GM18498 (cell line): ENCODE data around the gene GALNT18.

Experiments
- ATAC-seq: cut with Tn5 transposase; IDR thresholded peaks from one replicate; pipeline ENCODE4 v1.9.1; 2021; ENCODE audit warnings: mild to moderate bottlenecking, moderate library complexity; ENCODE audit not compliant: unreplicated experiment

Gene GALNT18

GRCh38 chr11:11391796-11392463, 229.9 kb downstream of the GALNT18 start:
- no peak for ATAC-seq

GRCh38 chr11:11391169-11391568, 230.6 kb downstream of the GALNT18 start:
- no peak for ATAC-seq

- no peak for ATAC-seq
These were observed 231.6 kb downstream of the GALNT18 start for GRCh38 chr11:11390068-11390771.

- ATAC-seq: no peak
These were observed 232.6 kb downstream of the GALNT18 start for GRCh38 chr11:11389238-11389637.

- ATAC-seq: no peak
These were observed 234.0 kb downstream of the GALNT18 start for GRCh38 chr11:11387622-11388305.

- ATAC-seq: no peak
These were observed 234.6 kb downstream of the GALNT18 start for GRCh38 chr11:11387207-11387606.

GRCh38 chr11:11384829-11385228, 237.0 kb downstream of the GALNT18 start:
- ATAC-seq: no peak

- no peak for ATAC-seq
These were observed 237.8 kb downstream of the GALNT18 start for GRCh38 chr11:11383995-11384394.

- no peak for ATAC-seq
These were observed 238.8 kb downstream of the GALNT18 start for GRCh38 chr11:11382858-11383532.

- ATAC-seq: no peak
These were observed 240.2 kb downstream of the GALNT18 start for GRCh38 chr11:11381471-11382105.

GRCh38 chr11:11380883-11381282, 240.9 kb downstream of the GALNT18 start:
- no peak for ATAC-seq

- no peak for ATAC-seq
These were observed 241.5 kb downstream of the GALNT18 start for GRCh38 chr11:11380340-11380739.

- no peak for ATAC-seq
These were observed 242.1 kb downstream of the GALNT18 start for GRCh38 chr11:11379661-11380060.

GRCh38 chr11:11378184-11378940, 243.4 kb downstream of the GALNT18 start:
- no peak for ATAC-seq

GRCh38 chr11:11374358-11375148, 247.3 kb downstream of the GALNT18 start:
- ATAC-seq: no peak

GRCh38 chr11:11373934-11374333, 247.9 kb downstream of the GALNT18 start:
- no peak for ATAC-seq

GRCh38 chr11:11372461-11372860, 249.3 kb downstream of the GALNT18 start:
- ATAC-seq: no peak

GRCh38 chr11:11370962-11371303, 250.9 kb downstream of the GALNT18 start:
- ATAC-seq: no peak

- no peak for ATAC-seq
These were observed 251.4 kb downstream of the GALNT18 start for GRCh38 chr11:11370255-11370961.
